ENCODE measurements around the gene CLDN18.

GRCh38 chr3:138016065-138016464, 6.1 kb downstream of the CLDN18 start:
- TF ChIP-seq NFXL1 (CRISPR knock-in tag; IDR thresholded peaks at IDR 0.05), result no peak
- no peak for TF ChIP-seq ZNF184 (CRISPR knock-in tag; IDR thresholded peaks at IDR 0.05)
- TF ChIP-seq RCOR1 (IDR thresholded peaks at IDR 0.05; ENCODE audit: borderline replicate concordance in 1 of 2, low read depth in 2 of 2, low read length in 2 of 2), result no peak
- TF ChIP-seq ATF3 (IDR thresholded peaks at IDR 0.05), result no peak
- TF ChIP-seq ATF3 (CRISPR knock-in tag; conservative IDR thresholded peaks at IDR 0.05), result no peak
- no peak for TF ChIP-seq EZH2 (IDR thresholded peaks at IDR 0.05; ENCODE audit: borderline replicate concordance, low read depth, low read length)
- no peak for TF ChIP-seq SFPQ (IDR thresholded peaks at IDR 0.05; ENCODE audit: low read depth, low read length)
- TF ChIP-seq HBP1 (CRISPR knock-in tag; IDR thresholded peaks at IDR 0.05), result no peak
- TF ChIP-seq CREBBP (IDR thresholded peaks at IDR 0.05; ENCODE audit: low read depth, low read length), result no peak
- no peak for TF ChIP-seq MTA3 (IDR thresholded peaks at IDR 0.05; ENCODE audit: borderline replicate concordance)
- no peak for TF ChIP-seq ZBTB7A (IDR thresholded peaks at IDR 0.05; ENCODE audit: borderline replicate concordance, control insufficient read depth, low read depth, low read length)
- TF ChIP-seq PATZ1 (CRISPR knock-in tag; IDR thresholded peaks at IDR 0.05; ENCODE audit: borderline replicate concordance), result no peak
- TF ChIP-seq POLR2A (conservative IDR thresholded peaks at IDR 0.05), result no peak
- no peak for TF ChIP-seq KDM1A (IDR thresholded peaks at IDR 0.05)
- no peak for TF ChIP-seq CTCF (IDR thresholded peaks at IDR 0.05 in 2 of 3, conservative IDR thresholded peaks at IDR 0.05 in 1 of 3; ENCODE audit: insufficient read depth in 2 of 3, low read depth in 1 of 3, low read length in 3 of 3)
